Measurements from ENCODE around the gene FOXO4.

DNA sequence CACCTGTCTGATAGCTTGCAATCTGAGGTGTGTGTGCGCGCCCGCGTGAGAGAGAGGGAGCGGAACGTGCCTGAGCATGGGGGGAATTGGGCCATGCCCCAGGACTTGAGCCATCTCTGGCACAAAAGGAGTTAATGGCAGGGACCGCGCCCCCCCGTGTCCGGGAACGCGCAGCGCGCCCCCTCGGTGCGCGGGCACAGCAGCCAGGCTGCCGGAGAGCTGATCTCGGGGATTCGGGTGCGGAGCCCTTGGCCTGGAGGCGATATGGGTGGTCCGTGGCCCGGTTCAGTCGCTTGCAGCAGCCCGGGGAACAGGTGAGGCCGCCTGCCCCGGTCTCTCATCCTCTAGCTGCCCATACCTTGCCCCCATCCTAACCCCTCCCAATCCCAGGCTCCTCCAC is 49.0 kb downstream of the FOXO4 start, which contains the start of gene NLGN3:
- no peak for TF ChIP-seq POLR2A (IDR thresholded peaks at IDR 0.05)
- TF ChIP-seq, protein P1, sequence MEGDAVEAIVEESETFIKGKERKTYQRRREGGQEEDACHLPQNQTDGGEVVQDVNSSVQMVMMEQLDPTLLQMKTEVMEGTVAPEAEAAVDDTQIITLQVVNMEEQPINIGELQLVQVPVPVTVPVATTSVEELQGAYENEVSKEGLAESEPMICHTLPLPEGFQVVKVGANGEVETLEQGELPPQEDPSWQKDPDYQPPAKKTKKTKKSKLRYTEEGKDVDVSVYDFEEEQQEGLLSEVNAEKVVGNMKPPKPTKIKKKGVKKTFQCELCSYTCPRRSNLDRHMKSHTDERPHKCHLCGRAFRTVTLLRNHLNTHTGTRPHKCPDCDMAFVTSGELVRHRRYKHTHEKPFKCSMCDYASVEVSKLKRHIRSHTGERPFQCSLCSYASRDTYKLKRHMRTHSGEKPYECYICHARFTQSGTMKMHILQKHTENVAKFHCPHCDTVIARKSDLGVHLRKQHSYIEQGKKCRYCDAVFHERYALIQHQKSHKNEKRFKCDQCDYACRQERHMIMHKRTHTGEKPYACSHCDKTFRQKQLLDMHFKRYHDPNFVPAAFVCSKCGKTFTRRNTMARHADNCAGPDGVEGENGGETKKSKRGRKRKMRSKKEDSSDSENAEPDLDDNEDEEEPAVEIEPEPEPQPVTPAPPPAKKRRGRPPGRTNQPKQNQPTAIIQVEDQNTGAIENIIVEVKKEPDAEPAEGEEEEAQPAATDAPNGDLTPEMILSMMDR (IDR thresholded peaks at IDR 0.05): no peak

All from testis (tissue), 2 donors.